SW 1271 (cell line): ENCODE results near the gene RPS19BP1.

Experiments
- DNase-seq, 2 experiments: peaks; one replicate each; lab custom pipeline; 2025; lab: John Stamatoyannopoulos, UW

RPS19BP1 gene

DNA sequence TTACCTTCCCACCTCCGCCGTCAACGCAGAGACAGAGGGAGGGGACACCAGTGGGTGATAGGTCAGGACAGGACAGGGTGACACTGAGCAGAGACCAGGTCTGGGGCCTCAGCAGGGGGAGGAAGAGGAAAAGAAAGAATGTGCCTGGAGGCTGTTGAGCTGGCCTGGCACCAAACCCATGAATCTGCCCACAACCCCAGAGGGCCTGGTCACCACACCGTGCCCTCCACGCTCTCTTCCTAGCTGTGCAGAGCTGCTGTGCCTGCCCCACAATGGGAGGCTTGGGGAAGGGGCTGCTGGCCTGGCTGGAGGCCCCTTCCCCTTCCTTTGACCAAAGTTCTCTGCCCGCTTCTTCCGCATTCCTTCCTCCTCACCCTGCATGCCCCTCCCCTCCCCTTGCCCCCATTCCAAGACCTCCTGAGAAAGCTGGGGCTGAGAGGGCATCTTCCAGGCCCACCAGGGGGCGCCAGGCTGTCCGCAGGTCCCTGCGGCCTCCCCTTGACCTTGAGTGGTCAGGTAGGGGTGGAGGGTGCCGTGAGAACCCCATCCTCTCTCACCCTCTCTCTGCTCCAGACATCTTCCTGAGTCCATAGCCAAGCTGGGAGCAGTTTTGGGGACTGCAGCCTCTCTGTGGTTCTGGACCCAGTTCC lies 27.0 kb upstream of the RPS19BP1 start:
- DNase-seq, result no peak

DNA sequence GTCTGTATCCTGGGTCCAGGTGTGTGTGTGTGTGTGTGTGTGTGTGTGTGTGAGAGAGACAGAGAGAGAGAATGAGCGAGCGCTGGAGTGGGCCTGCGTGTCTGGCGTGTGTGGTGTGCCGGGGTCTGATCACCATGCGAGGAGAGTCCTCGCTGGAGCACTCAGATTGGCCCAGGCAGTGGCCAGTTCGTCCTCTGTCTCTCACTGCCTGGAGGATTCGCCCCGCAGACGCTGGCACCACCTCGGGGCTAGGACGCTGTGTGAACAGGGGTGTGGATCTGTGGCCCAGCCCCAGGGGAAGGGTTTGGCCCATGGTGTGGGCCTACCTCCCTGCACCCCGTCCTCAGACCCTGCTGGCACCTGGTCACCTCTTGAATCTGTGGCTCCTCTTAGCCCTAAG lies 26.4 kb upstream of the RPS19BP1 start:
- DNase-seq, result no peak

DNA sequence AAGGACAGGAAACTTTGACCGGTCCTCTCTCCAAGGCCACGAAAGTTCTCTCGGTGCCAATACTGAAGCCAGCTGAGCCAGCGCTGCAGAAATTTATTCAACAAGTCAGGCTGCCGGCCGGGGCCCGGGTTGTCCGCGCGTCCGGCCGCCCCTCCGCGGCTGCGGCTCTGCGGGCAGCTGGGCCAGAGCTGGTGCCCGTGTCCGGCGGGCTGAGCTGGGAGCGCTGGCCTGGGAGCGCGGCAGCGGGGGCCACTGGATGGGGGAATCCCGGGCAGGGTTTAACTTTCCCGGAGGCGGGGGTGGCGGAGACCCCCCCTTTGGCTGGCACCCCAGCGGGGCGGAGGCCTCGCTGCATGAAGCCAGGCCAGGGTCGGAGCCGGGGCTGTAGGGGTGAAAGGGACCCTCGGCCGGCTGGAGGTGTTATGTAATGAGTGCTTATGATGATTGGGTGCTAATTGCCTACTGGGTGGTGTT lies 25.7 kb upstream of the RPS19BP1 start:
- DNase-seq, result no peak

DNA sequence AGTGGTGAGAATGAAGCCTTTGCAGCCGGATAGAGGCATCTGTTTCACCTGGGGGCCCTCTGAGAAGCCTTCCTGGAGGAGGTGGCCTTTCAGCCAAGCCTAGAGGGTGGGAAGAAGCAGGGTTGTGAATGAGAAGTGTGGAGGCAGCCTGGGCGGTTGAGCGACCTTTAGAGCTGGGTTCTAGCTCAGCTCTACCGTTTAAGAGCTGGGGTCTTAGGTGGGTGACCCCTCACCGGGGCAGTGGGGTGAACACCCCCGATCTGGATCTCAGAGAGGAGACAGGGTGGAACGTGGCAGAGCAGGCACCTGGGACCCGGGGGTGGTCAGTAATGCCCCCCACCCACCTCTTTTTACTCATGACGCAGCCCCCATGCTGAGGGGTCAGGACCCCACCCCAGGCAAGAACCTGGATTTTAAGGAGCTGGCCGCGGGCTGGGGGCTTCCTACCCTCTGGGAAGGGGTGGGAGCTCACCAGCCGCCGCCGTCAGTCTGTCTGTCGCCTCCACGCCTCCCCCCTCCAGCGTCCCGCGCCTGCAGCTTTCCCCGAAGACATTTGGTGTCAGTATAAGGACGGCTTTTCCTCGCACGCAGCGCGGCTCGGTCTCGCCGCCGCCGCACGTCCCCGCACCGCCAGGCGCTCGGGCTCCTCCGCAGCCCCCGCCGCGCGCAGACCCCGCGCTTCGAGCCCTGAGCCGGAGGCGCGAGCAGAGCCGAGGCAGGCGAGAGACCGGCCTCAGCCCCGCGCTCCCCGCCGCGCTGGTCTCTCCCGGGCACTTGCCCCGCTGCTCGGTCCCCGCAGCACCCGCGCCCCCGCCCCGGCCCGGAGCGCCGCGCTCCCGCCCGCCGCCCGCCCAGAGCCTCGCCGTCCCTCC lies 24.7 kb upstream of the RPS19BP1 start:
- DNase-seq, result no peak

DNA sequence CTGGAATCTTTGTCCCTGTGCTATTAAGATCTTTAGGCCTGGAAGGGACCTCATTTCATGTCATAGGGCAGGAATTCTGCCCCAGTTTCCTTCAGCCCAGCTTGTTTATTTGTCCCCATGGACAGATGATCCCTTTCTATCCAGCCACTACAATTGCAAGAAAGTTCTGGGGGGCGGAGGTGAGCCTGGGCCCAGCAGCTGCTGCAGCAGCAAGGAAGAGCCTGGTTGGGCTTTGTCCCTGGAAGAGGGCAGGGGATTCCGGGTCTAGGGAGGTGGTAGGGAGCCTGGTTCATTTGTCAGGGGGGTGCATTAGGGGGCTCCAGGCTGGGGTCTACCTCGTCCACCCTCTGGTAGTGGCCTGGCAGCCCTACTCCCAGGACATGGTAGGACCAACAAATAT lies 21.6 kb upstream of the RPS19BP1 start:
- DNase-seq, result no peak

DNA sequence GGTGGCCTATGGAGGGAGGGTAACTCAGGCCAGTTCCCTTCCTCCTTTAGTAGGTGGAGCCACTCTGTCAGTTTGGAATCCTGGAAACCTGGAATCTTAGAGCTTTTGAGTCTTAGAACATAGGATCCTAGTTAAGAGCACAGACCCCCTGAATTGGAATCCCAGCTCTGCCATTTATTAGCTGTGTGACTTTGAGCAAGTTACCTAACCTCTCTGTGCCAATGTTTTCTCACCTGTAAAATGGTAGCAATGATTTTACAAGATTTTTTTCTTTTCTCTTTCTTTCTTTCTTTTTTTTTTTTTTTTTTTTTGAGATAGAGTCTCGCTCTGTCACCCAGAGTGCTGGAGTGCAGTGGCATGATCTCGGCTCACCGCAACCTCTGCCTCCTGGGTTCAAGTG lies 20.9 kb upstream of the RPS19BP1 start:
- no peak for DNase-seq

DNA sequence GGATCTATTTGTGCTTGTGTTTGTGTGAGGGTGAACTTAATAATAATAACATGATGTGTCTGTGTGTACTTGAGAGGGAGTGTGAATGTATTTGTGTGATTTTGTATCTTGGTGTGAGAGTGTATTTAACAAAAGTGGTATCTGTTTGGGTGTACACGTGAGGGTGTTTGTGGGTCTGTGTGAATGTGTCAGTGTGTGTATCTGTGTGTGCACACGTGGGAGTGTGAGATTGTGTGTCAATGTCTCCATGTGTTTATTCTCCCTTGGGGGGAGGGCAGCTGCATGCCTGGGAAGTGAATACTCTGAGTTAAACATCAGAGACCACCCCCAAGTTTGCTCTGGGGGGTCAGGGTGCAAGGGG lies 15.0 kb upstream of the RPS19BP1 start:
- no peak for DNase-seq

DNA sequence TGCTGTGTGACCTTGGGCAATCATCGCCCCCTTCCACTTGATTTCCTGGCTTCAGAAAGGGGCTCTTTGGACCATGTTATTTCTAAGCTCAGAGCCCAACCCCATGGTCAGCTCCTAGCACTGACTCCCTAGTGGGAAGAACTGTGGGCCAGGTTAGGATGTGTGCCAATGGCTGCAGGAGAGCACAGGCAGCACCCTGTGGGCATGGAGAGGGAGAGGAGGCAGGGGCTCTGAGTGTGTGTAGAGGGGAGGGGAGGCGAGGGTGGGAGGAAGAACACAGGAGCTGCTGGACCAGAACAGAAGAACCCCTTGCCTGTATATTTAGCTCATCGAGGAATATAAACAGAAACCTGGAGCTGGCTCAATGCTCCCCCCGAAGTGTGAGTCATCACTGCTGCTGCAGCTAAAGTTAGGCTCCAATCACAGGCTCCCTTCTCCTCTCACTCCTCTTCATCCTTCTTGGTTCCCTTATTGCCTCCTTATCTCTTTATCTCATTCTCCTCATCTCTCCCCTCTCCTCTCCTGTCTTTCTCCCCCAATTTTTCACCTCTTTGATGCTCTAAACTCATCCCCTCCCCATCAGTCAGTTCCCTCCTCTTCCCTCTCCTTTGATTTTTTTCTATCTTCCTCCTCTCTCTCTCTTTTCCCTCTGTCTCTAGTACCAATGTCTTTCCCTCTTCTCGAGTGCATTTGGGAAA lies 14.5 kb upstream of the RPS19BP1 start:
- DNase-seq, result no peak

DNA sequence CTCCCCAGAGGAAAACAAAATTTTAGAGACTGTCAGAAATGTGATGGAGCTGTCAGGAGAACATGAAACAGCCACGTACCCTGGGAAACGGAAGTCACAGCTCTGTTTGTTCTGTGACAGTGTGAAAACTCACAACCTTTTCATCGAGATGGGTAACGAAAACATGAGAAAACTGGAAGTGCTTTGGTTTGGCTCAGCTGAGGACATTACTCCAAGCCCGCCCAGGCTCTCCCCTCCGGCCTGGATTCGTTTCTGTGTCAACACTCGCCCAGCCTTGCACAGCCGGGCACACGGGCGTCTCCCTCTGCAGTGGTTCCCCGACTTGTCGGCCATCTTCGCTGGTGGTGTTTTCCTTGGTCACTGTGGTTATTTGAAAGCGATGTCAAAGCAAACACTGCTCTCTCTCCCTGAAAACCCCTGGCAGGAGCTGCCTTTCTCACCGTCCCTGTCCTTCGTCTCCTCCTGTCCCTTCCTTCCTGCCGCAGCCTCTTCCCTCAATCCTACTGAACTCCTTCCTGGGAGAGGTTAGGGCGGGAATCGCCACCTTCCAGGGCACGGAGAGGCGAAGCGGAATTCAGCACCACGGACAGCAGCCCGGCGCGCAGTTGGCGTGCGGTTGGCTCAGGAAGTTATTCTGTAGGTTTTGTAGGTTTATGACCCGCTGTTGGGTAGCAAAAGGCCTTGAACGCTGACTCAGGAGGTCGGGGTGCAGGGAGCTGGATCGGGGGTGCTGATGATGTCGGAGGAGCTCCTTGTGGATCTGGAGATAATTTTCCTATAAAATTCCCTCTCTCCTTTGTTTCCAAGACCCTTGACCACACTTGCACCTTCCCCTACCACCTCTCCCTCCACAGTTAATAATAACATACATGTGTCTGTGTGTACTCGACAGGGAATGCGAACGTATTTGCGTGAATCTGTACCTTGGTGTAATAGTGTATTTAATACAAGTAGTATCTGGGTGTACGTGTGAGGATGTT lies 13.1 kb upstream of the RPS19BP1 start:
- no peak for DNase-seq

DNA sequence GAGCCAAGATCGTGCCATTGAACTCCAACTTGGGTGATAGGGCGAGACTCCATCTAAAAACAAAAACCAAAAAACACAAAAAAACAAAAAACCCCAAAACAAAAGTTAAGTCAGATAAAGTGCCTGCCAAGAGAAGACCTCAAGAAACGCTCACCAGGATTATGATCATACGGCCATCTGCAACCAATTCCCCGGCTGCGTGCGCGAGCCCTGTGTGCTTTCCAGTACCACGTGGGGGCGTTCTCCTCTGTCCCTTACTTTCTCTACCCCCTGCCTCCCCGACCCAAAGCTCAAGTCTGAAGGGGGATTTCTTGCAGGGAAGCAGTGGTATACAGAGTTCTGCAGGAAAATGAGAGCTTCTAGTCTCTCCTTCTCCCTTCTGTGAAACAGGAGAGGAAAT lies 10.5 kb upstream of the RPS19BP1 start:
- DNase-seq, result no peak

DNA sequence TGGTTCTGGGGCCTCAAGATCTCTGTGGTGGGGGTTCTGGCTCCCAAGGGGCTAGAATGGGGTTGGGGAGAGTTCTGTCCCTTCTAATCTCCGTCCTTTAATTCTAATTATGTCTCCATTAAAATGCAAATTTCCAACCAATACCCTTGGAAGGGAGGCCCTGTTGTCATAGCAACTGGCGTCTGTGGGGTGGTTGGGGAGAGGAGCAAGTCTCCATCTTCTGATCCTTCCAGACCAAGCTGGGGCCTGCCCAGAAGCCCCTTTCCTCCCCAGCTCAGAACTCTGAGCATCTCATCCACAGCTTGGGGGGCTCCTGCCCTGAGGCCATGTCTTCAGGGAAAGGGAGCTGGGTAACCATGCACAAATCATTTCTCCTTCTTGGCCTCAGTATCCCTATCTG lies 5.4 kb upstream of the RPS19BP1 start:
- no peak for DNase-seq

DNA sequence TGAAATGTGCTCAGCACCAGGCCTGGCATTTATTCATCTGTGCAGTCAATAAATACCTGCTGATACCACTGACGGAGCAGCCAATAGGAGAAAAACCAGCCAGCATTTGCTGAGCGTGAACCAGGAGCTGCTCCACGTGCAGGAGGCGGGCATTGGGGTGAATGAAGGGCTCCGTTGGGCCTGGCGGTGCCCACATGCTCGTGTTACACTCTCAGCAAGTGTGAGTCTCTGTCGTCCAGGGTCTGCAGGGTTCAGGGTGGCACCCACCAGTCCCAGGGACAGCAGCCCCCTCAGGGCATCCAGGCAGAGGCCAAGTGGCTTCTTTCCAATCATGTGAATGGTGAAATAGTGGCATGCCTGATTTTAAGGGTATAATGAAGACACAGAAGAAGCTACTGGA lies 4.2 kb upstream of the RPS19BP1 start:
- no peak for DNase-seq

DNA sequence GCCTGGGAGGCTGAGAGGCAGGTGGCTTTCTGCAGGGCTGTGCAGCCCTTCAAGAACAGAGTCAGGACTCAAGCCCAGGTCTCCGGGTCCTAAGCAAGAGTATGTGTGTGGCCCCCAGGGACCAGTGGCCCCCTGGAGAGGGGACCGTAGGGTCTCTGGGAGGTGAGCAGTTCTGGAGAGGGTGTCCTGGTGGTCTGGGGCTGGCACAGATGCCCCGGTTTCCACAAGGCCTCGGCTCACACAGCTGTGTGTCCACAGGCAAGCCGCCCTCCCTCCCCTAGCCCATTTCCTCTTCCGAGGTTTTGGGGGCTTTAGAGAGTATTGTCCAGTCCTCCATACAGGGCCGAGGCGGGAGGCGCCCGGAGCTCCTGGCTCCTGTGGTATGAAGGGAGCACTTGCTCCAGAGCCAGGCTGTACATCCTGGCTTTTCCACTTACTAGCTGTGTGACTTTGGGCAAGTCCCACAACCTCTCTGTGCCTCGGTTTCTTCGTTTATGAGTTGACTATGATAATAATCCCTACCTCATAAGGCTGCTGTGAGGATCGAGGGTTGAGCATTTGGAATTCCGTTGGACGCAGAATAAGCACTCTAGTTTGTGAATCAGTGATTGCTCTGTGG lies 3.4 kb upstream of the RPS19BP1 start:
- DNase-seq, result no peak

DNA sequence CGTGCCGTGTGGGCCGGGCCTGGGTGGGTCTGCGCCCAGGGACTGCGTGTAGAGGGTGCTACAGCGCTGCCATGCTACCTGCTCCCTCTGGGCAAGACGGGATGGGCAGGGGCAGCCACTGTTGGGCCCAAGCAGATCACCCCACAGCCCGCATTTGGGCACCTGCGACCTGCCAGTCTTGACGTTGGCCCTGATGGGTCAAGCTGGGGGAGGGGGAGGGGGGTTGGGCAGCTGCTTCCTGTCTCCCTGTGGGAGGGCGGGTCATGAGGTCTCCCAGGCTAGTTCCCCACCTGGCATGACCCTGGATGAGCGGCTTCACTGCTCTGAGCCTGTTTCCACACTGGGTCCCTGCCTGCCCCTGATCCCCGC lies 2.8 kb upstream of the RPS19BP1 start:
- no peak for DNase-seq

DNA sequence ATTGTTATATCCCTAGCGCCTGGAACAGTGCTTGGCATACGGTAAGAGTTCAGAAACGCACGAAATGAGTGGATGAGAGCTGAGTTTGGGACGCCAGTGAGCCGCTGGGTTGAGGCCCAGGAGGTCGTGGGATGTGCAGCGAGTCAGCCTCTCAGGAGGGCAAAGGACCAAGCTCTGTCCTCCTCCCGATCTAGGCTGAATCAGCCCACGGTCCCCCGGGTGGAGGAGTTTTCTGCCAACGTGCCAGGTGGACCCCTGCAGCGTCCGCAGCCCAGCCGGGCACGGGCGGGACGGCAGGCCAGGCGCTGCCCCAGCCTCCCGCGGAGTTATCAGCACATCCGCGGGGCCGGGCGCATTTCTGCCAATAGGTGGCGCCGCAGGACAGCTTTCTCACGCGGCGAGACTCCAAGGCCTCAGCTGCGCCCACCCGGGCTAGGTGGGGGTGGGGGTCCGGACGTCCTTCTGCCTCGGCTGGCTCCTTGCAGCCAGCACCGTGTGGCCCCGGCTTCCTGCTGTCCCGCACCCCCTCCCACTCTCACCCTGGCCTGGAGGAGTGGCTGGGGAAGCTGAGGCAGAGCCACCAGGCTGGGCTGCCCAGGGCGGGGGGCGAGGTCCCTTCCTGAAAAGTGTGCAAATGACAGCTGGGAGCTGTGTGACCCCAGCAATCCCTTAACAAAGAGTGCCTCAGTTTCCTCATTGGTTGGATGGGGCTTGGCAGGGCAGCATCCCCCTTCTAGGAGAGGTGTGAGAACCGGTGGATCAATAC lies 2.2 kb upstream of the RPS19BP1 start:
- DNase-seq, result peak in 1 of 2 experiments; percentile 41

DNA sequence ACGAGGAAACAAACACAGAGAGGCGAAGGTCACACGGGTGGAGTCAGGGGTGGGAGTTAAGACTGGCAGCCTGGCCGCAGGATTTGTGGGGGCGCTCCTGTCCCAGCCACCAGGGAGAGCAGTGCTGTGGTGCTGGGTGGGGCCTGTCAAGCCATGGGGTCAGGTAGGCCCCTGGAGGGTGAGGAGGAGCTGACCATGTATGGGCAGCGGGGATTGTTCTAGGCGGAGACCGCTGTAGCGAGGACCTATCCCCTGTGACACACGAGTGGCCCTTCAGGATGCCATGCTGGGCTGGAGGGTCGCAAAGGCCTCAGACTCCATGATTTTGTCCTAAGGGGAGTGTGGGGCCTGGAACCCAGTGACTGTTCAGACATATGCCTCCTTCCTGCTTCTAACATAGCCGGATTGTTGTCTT lies 1.6 kb upstream of the RPS19BP1 start:
- DNase-seq, result no peak

DNA sequence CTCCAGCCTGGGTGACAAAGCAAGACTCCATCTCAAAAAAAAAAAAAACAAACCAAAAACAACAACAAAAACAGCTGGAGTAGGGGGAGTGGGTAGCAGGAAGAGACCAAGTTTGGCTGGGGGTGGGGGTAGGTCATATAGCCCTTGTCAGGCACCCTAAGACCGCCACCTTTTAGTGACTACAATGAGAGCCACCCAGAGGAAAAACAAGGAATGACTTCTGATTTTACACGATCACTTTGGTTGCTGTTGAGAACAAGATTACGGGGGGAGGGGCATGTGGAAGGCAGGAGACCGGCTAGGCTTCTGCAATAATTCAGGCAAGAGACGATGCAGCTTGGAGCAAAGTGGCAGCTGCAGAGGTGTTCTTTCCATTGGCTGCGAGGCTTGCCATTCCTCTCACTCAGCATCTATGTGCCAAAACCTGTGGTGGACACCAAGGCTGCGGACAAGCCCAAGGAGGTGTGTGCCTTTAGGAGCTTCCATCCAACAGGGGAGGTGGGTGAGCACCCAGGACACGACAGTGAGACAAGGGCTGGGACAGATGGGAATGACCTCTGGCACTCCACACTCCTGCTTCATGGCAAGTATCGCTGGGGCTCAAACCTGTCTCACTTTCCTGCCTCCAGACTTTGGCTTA lies 1.7 kb downstream of the RPS19BP1 start:
- peak in 1 of 2 experiments; percentile 52 for DNase-seq

DNA sequence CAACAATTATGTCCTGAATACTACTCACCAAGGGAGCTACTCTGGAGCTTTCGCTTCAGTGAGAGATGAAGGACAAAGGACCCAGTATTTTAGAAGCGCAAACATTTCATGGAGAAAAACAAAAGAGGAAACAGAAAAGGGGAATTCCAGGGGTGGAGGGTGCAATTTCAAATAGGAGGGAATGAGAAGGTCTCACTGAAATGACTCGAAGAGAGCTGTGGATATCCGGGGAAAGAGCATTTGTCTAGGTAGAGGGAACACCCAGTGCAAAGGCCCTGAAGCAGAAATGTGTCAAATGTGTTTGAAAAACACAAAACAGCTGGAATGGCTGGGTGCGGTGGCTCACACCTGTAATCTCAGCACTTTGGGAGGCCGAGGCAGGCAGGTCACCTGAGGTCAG lies 2.4 kb downstream of the RPS19BP1 start:
- no peak for DNase-seq

DNA sequence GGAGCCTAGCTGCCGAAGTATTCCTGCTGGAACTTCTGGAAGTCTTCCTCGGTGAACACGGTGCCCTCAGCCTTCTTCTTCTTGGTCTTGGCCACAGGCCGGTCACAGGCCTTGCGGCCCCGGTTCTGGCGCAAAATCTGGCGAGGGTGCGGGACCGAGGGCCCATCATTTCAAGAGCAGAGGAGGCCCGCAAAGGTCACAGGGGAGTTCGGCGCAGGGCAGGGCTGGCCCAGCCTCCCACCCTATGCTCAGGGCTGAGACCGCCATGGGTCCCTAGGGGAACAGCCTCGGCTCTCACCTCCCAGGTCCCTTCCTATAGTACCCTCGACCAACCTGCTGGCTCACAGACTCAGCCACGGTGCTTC lies 3.1 kb downstream of the RPS19BP1 start:
- DNase-seq, result no peak
